ENCODE measurements around the gene ZNF132.

GRCh38 chr19:58480481-58480830 is 40.5 kb upstream of the ZNF132 start:
- TF ChIP-seq CTCF (IDR thresholded peaks at IDR 0.05 in 4 of 5, conservative IDR thresholded peaks at IDR 0.05 in 1 of 5) (no peak), POLR2A (IDR thresholded peaks at IDR 0.05) (no peak)
